ENCODE measurements around the gene NT5DC1. TPM values are rescaled to one million over a fixed set of nuclear protein-coding genes. Genes with fewer than 3 reads are reported as not detected.

The NT5DC1 gene
- total RNA-seq, 2 donors from 2014 or later = 37.5 to 47.1 TPM

DNA sequence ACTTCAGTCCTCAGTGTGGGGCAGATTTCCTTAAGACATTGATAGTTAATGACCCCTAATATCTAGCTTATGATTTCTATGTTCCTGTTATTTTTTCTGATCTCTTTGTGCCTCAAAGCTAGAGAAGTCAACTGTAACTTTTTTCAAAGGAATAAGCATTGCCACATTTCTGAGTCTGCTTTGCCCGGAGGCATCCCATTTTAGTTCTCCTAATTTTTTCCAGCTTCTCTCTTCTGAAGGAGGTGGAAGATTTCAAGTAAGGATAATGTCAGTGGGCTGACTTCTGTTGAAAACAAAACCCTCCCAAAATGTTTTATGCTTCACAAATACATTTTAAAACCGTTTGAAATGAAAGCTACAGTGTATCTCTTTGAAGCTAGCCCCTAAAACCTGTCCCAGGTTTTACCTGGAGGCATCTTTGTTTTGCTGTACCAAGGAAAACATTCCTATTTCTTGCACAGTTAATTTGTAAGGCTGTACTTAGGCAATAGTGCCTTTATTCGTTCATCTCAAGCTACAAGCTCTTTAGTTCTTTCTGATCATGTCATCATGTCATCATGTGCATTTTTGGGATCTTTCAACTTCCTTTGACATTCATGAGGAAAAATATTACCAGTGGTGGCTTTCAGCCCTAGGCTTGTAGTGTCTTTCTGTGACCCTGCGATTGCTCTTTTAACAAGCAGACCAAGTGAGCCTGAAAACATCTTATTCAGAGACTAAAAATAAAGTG lies 107.6 kb downstream of the NT5DC1 start:
- no peaks in the 10 kb centered on the region for H3K27me3 Mint-ChIP-seq
- H3K4me3 Mint-ChIP-seq = no peak overlapping the region
- H3K9me3 Mint-ChIP-seq = no peaks in the 10 kb centered on the region
- H3K36me3 Mint-ChIP-seq (ENCODE audit: low read depth) = no peaks in the 10 kb centered on the region
- no peak for ATAC-seq (replicated peaks)
- no peaks in the 10 kb centered on the region for H3K4me1 Mint-ChIP-seq
- no peak overlapping the region for H3K27ac Mint-ChIP-seq

DNA sequence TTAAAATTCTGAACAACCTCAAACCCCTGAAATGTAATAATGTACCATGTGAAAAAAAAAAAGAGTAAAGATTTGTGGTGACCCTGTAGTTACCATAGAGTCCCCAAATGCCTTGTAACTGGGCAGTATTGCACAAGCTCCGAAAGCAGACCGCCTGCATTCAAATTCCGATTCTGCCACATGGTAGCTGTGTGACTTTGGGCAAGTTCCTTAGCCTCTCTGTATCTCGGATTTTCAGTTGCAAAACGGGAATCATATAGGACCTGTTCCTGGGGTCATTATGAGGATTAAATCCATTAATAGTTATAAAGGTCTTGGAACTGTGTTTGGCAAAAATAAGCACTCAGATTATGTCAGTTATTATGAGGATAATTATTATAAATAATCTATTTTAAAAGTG lies 109.7 kb downstream of the NT5DC1 start:
- H3K27ac Mint-ChIP-seq = no peak overlapping the region
- no peaks in the 10 kb centered on the region for H3K9me3 Mint-ChIP-seq
- no peak for ATAC-seq (replicated peaks)
- no peak overlapping the region for H3K4me3 Mint-ChIP-seq
- no peaks in the 10 kb centered on the region for H3K27me3 Mint-ChIP-seq
- H3K4me1 Mint-ChIP-seq = no peaks in the 10 kb centered on the region
- H3K36me3 Mint-ChIP-seq (ENCODE audit: low read depth) = no peaks in the 10 kb centered on the region

DNA sequence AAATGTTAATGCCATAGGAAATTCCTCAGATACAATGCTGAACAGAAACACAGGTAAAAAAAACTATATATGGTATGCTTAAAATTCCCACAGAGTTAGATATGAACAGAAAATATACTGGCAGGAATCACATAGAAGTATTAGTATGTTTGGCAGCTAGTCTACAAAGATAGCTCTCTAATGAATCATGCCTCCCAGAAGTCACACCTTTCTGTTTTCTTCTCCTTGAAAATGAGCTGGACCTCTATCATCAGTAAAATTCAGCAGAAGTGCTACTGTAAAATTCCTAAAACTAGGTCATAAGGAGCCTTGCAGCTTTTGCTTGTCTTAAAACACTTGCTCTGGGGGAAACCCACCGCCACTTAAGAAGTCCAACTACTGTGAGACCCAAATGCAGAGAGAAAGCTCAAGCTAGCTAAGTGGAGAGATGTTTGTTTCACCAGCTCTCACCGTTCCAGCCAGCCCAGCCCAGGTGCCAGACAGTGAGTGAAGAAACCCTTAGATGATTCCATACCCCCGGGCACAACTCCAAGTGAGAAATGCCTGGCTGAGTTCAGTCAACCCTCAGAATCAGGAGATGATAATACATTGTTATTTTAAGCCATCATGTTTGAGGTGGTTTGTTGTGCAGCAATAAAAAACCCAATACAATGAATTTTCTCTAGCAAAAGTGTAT lies 110.2 kb downstream of the NT5DC1 start:
- no peaks in the 10 kb centered on the region for H3K4me1 Mint-ChIP-seq
- ATAC-seq (replicated peaks) = no peak
- no peaks in the 10 kb centered on the region for H3K9me3 Mint-ChIP-seq
- no peaks in the 10 kb centered on the region for H3K27me3 Mint-ChIP-seq
- H3K36me3 Mint-ChIP-seq (ENCODE audit: low read depth) = no peaks in the 10 kb centered on the region
- no peak overlapping the region for H3K4me3 Mint-ChIP-seq
- H3K27ac Mint-ChIP-seq = no peak overlapping the region

DNA sequence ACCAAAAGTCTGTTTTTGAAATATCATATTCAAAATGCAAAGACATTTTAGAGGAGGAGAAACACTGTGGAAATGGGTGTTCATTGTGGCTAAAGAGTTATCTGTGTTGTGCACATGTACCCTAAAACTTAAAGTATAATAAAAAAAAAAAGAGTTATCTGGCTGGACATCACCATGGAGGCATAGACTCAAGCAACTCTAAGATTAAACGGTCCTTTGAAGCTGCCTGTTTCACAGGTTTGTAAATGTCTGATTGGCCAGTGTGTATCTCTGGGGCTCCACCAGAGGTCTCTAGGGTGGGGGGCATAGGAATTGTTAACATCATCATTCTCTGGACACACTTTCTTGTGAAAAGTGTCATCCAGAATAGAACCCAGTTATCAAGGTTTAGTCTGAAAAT lies 114.0 kb downstream of the NT5DC1 start:
- no peak for ATAC-seq (replicated peaks)
- Mint-ChIP-seq H3K9me3 (no peaks in the 10 kb centered on the region), H3K36me3 (ENCODE audit: low read depth) (no peaks in the 10 kb centered on the region), H3K27ac (no peak overlapping the region), H3K4me3 (no peak overlapping the region), H3K27me3 (no peaks in the 10 kb centered on the region), H3K4me1 (no peaks in the 10 kb centered on the region)

DNA sequence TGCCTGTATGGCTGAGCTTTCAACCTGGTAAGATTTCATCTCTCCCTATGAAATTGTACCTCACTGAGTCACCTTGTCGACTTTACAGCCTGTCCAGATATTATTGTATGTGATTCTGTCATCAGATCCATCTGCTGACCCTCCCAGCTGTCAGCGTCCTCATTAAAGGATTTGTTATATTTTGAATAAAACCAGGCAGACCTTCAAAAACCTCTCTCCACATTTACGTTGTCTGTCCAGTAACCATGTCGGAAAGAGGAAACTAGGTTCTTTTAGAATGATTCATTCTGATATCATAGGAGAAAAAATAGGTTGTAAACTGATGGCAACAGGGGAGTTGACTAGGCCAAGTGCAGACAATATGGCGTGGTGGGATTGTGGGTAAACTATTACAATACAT lies 114.8 kb downstream of the NT5DC1 start:
- Mint-ChIP-seq H3K4me3 (no peak overlapping the region), H3K9me3 (no peaks in the 10 kb centered on the region), H3K27me3 (no peaks in the 10 kb centered on the region), H3K36me3 (ENCODE audit: low read depth) (no peaks in the 10 kb centered on the region), H3K4me1 (no peaks in the 10 kb centered on the region), H3K27ac (no peak overlapping the region)
- ATAC-seq (replicated peaks) = no peak

DNA sequence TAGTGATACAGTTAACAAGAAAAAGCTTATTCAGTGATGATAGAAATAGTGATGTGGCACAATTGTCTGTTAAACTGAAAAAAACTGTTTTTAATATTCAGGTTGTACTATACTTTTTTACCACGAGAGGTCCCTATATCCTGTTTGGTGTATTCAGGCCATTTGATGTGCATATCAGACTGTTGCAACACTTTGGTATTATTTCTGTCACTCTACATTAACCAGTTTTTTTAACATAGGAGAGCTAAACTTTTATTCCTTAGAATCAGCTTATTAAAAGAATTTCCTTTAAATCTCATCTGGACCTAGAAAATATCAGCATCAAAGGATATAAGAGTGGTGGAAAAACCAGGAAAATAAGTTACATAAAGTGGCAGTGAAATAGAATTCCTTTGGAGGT lies 116.4 kb downstream of the NT5DC1 start:
- H3K4me1 Mint-ChIP-seq = no peaks in the 10 kb centered on the region
- H3K27me3 Mint-ChIP-seq = no peaks in the 10 kb centered on the region
- ATAC-seq (replicated peaks) = no peak
- no peaks in the 10 kb centered on the region for H3K9me3 Mint-ChIP-seq
- H3K27ac Mint-ChIP-seq = no peak overlapping the region
- no peak overlapping the region for H3K4me3 Mint-ChIP-seq
- H3K36me3 Mint-ChIP-seq (ENCODE audit: low read depth) = no peaks in the 10 kb centered on the region

DNA sequence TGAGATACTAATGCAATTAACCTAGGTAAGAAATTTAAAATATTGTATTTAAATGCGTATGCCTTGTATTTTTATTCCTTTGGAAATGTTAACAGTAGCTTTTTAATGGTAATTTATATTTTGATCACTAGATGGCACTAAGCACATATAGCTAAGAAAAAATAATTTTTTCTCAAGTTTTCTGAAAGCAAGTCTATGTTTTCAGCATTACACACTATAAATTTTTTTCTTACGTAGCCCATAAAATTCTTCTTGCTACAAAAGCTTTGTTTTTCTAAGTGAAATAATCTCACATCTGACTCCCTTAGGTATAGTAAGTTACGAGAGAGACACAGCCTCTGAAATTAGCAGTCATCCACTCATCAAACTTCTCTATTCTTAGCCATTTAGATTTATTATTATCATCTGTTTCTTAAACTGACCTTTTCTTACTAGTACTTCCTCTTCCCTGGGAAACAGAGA lies 117.5 kb downstream of the NT5DC1 start:
- Mint-ChIP-seq H3K9me3 (no peaks in the 10 kb centered on the region), H3K36me3 (ENCODE audit: low read depth) (peaks cover 1% of the 10 kb centered on the region), H3K27ac (no peak overlapping the region), H3K4me3 (no peak overlapping the region), H3K27me3 (no peaks in the 10 kb centered on the region), H3K4me1 (no peaks in the 10 kb centered on the region)
- no peak for ATAC-seq (replicated peaks)

DNA sequence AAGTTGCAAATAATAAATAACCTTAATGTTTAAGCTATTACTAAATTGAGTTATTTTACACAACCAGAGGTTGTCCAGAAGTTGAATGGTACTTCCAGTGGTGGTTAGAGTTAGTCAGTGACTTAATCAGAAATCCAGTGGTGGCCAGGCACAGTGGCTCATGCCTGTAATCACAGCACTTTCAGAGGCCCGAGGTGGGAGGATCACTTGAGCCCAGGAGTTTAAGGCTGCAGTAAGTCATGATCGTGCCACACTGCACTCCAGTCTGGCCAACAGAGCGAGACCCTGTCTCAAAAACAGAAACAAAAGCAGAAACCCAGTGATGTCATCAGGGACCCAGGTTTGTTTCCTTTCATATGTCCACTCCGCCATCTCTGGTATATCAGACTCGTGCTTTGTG lies 118.2 kb downstream of the NT5DC1 start:
- peaks cover 7% of the 10 kb centered on the region for H3K36me3 Mint-ChIP-seq (ENCODE audit: low read depth)
- H3K4me3 Mint-ChIP-seq = no peak overlapping the region
- no peak for ATAC-seq (replicated peaks)
- H3K27me3 Mint-ChIP-seq = no peaks in the 10 kb centered on the region
- H3K9me3 Mint-ChIP-seq = no peaks in the 10 kb centered on the region
- no peaks in the 10 kb centered on the region for H3K4me1 Mint-ChIP-seq
- no peak overlapping the region for H3K27ac Mint-ChIP-seq

DNA sequence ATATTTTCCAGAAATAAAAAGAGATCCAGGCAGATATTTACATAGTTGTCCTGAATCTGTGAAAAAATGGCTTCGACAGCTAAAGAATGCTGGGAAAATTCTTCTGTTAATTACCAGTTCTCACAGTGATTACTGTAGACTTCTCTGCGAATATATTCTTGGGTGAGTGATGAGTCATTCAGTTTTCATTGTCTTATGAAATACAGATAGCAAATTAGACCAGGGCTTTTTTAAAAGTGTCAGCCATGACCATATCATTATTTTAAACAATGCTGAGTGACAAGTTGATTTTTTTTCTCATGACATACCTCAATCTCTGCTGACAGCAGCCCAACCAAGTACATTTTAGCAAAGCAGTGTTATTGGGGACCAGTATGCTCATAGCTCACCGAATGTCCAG lies 120.4 kb downstream of the NT5DC1 start:
- no peak overlapping the region for H3K4me3 Mint-ChIP-seq
- no peaks in the 10 kb centered on the region for H3K9me3 Mint-ChIP-seq
- H3K36me3 Mint-ChIP-seq (ENCODE audit: low read depth) = peaks cover 7% of the 10 kb centered on the region
- ATAC-seq (replicated peaks) = no peak
- H3K27me3 Mint-ChIP-seq = no peaks in the 10 kb centered on the region
- H3K27ac Mint-ChIP-seq = no peak overlapping the region
- no peaks in the 10 kb centered on the region for H3K4me1 Mint-ChIP-seq

DNA sequence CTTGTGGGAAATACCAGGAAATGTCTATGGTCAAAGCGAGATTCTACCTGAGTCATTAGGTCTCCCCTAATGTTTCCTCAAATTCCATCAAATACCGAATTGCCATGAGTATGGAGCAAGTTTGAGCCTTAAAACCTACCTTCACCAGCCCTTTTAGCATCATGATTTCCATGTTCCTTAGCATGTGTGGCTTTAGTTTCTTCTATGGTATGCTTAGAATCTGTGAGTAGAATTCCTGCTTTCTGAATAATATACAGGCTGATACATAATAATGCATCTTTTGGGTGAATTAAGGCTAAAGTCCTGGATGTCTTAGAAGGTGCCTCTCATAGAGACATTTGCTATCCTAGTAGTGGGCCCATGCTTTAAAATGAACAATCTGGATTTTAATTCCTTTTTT lies 121.3 kb downstream of the NT5DC1 start:
- no peak for ATAC-seq (replicated peaks)
- Mint-ChIP-seq H3K4me3 (no peak overlapping the region), H3K4me1 (no peaks in the 10 kb centered on the region), H3K27ac (no peak overlapping the region), H3K27me3 (no peaks in the 10 kb centered on the region), H3K36me3 (ENCODE audit: low read depth) (peaks cover 7% of the 10 kb centered on the region), H3K9me3 (no peaks in the 10 kb centered on the region)

DNA sequence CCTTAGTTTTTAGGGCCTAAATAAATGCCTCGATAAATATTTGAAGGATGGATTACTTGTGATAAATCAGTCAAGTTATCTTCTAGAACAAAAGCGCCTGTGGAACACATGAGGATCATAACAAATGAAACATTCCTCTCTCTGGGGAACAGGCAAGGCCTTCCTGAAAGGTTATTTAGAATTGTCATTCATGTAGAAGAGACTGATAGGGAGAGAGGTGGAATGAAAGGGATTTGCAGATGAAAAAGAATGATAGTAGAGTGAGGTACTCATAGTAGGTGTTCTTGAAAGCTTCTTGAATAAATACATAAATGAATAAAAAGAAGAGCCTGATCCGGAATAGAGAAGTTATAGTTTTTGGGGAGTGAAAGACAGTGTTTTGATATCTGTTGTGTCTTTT lies 122.7 kb downstream of the NT5DC1 start:
- no peaks in the 10 kb centered on the region for H3K27me3 Mint-ChIP-seq
- no peak overlapping the region for H3K4me3 Mint-ChIP-seq
- no peaks in the 10 kb centered on the region for H3K9me3 Mint-ChIP-seq
- no peak overlapping the region for H3K27ac Mint-ChIP-seq
- peaks cover 7% of the 10 kb centered on the region for H3K36me3 Mint-ChIP-seq (ENCODE audit: low read depth)
- H3K4me1 Mint-ChIP-seq = no peaks in the 10 kb centered on the region
- no peak for ATAC-seq (replicated peaks)

DNA sequence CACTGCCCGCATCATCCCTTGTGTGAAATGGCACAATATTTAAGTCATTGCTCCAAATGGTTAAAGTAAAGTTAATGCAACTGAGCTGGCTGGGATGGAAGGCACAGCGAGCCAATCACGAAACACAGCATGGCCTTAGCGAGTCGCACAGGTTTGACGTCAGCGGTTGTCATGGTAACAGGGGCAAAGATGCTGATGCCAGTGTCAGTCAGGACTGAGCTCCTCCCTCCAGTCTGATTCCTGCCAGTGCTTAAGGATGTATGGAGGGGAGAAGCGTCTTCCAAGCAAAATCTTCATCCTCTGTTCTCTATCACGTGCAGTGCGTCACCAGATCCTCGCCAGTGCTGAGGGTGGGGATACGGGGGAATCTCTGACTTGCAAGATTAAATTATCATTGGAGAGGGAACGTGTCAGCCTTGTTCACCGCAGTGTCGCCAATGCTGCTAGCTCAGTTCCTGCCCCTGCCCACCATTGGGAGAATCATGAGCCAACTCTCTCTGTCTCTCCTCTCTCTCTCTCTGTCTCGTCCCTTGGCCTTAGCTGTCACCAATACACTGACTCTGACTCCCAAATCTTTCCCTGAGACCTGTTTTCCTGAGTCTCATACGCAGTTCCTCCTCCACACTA lies 128.7 kb downstream of the NT5DC1 start:
- Mint-ChIP-seq H3K4me3 (no peak overlapping the region), H3K36me3 (ENCODE audit: low read depth) (peaks cover 7% of the 10 kb centered on the region), H3K9me3 (no peaks in the 10 kb centered on the region), H3K4me1 (no peaks in the 10 kb centered on the region), H3K27ac (no peak overlapping the region), H3K27me3 (no peaks in the 10 kb centered on the region)
- ATAC-seq (replicated peaks) = no peak

DNA sequence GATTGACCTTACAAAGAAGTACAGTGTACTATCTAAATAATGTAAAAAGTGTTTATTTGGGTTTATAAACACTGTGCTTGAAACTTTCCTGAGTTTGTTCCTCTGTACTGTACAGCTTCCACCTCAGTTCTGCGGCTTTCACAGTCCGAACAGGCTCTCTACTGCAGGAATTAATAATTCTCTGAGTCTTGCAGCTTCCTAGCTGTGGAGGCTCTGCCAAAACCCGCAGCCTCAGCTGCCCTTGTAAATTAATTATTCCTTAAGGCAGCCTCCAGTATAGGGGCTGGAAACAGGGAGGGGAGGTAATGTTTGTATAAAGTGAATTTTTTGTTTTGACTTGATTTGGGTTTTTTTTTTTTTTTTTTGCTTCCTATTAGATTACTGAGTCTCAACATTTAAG lies 134.0 kb downstream of the NT5DC1 start:
- Mint-ChIP-seq H3K4me1 (no peaks in the 10 kb centered on the region), H3K27me3 (no peaks in the 10 kb centered on the region), H3K27ac (no peak overlapping the region), H3K4me3 (no peak overlapping the region), H3K36me3 (ENCODE audit: low read depth) (peaks cover 18% of the 10 kb centered on the region), H3K9me3 (no peaks in the 10 kb centered on the region)
- ATAC-seq (replicated peaks) = no peak

DNA sequence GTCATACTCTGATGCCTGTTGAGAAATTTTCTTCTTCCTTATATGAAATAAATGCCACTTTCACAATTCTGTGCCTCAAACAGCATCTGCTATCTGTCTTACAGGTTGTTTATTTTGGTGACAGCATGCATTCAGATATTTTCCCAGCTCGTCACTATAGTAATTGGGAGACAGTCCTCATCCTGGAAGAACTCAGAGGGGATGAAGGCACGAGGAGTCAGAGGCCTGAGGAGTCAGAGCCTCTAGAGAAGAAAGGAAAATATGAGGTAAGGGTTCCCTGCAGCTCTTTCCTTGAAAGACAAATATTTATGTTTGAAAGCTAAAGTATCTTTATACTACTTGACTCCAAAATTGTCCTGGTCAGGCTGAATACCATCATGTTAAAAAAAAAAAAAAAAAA lies 137.4 kb downstream of the NT5DC1 start:
- Mint-ChIP-seq H3K9me3 (no peaks in the 10 kb centered on the region), H3K27ac (no peak overlapping the region), H3K36me3 (ENCODE audit: low read depth) (peaks cover 27% of the 10 kb centered on the region), H3K4me1 (no peaks in the 10 kb centered on the region), H3K4me3 (no peak overlapping the region), H3K27me3 (no peaks in the 10 kb centered on the region)
- no peak for ATAC-seq (replicated peaks)

DNA sequence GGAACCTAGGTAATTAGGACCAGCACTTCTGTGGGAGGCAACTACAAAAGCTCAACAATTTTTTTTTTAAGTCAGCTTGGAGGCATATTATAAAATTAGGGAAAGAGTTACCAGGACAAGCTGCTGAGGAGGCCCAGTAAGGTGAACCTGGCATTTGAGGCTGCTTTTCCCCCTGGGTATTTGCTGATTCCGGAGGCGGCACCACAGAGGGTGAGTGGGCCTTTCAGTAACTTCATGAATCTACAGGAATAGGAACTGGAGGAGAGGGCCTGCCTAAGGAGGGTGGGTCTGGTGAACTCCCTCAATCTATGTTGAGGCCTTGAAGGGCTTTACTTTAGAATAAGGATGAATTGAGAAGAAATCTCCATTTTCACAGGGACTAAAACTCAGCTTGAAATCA lies 138.6 kb downstream of the NT5DC1 start:
- H3K36me3 Mint-ChIP-seq (ENCODE audit: low read depth) = peaks cover 31% of the 10 kb centered on the region
- no peak for ATAC-seq (replicated peaks)
- no peaks in the 10 kb centered on the region for H3K9me3 Mint-ChIP-seq
- no peak overlapping the region for H3K27ac Mint-ChIP-seq
- H3K27me3 Mint-ChIP-seq = no peaks in the 10 kb centered on the region
- H3K4me1 Mint-ChIP-seq = no peaks in the 10 kb centered on the region
- H3K4me3 Mint-ChIP-seq = no peak overlapping the region

Data from activated T-helper 17 cell treated with anti-CD3 and anti-CD28 coated beads, Interleukin-2, amount 50 U/mL, for 72 hours (primary cell).